HG03108 (cell line): Measurements from ENCODE around the gene ANKRD65.
"Not testable (repeated sequence)": the region's sequence is repeated elsewhere in the genome, so short reads cannot be mapped to it uniquely, and the experiment has no call there.

Experiments used
- ATAC-seq: cut with Tn5 transposase; IDR thresholded peaks from one replicate; pipeline ENCODE4 v1.9.1; 2021; ENCODE audit warnings: moderate library complexity; ENCODE audit not compliant: unreplicated experiment

Gene ANKRD65

GRCh38 chr1:1421147-1421906, at the start of gene ANKRD65:
ANKRD65 (minus strand) TSS chr1:1421276; CDS start chr1:1421005, 271 bp downstream.
- ATAC-seq = no peak

GRCh38 chr1:1468196-1468985, 47.3 kb upstream of the ANKRD65 start:
- not testable (repeated sequence) for ATAC-seq

GRCh38 chr1:1463312-1463711, 42.2 kb upstream of the ANKRD65 start:
- ATAC-seq = no peak

- no peak for ATAC-seq
These were observed 41.4 kb upstream of the ANKRD65 start for GRCh38 chr1:1462318-1462966.

- ATAC-seq = no peak
These were observed 40.7 kb upstream of the ANKRD65 start for GRCh38 chr1:1461721-1462317.

GRCh38 chr1:1460540-1461130, 39.6 kb upstream of the ANKRD65 start:
- ATAC-seq = no peak

GRCh38 chr1:1459711-1460110, 38.6 kb upstream of the ANKRD65 start:
- ATAC-seq = not testable (repeated sequence)

- ATAC-seq = not testable (repeated sequence)
These were observed 38.1 kb upstream of the ANKRD65 start for GRCh38 chr1:1459156-1459555.

GRCh38 chr1:1456683-1457255, 35.7 kb upstream of the ANKRD65 start:
- ATAC-seq = not testable (repeated sequence)

- ATAC-seq = not testable (repeated sequence)
These were observed 34.9 kb upstream of the ANKRD65 start for GRCh38 chr1:1455934-1456333.

GRCh38 chr1:1455366-1455884, 34.3 kb upstream of the ANKRD65 start:
- ATAC-seq = no peak

- not testable (repeated sequence) for ATAC-seq
These were observed 33.4 kb upstream of the ANKRD65 start for GRCh38 chr1:1454286-1455056.

GRCh38 chr1:1452882-1453281, 31.8 kb upstream of the ANKRD65 start:
- ATAC-seq = no peak

GRCh38 chr1:1452365-1452739, 31.3 kb upstream of the ANKRD65 start:
- ATAC-seq = not testable (repeated sequence)

- ATAC-seq = no peak
These were observed 30.8 kb upstream of the ANKRD65 start for GRCh38 chr1:1451696-1452364.

- ATAC-seq = not testable (repeated sequence)
These were observed 29.5 kb upstream of the ANKRD65 start for GRCh38 chr1:1450616-1451015.

GRCh38 chr1:1449099-1449739, 28.1 kb upstream of the ANKRD65 start, which contains the start of gene ATAD3C:
ATAD3C (plus strand) TSS chr1:1449689; CDS start chr1:1450684, 995 bp downstream.
- no peak for ATAC-seq

GRCh38 chr1:1446631-1447030, 25.6 kb upstream of the ANKRD65 start:
- ATAC-seq = not testable (repeated sequence)
